Measurements from ENCODE around the gene SPDYE6.
A peak's percentile ranks its signal among the peaks of the same experiment; 100 is the strongest.
"Not testable (repeated sequence)": the region's sequence is repeated elsewhere in the genome, so short reads cannot be mapped to it uniquely, and the experiment has no call there.

SPDYE6 gene

GRCh38 chr7:102387064-102387463 is 30.8 kb upstream of the SPDYE6 start:
- H3K4me3 ChIP-seq (ENCODE audit: low read depth, low read length), result no peak overlapping the region
- no peak for DNase-seq (ENCODE audit: low read depth, low spot score)
- in situ Hi-C loops (cut with HindIII; ENCODE audit: low sequenced_read_pairs), result no loop called here
- no peak for TF ChIP-seq CTCF (IDR thresholded peaks at IDR 0.05; ENCODE audit: low read depth, low read length)

GRCh38 chr7:102381696-102382425 is 25.6 kb upstream of the SPDYE6 start:
- H3K4me3 ChIP-seq (ENCODE audit: low read depth, low read length); DNase-seq (ENCODE audit: low read depth, low spot score); in situ Hi-C loops (cut with HindIII; ENCODE audit: low sequenced_read_pairs): not testable (repeated sequence)

GRCh38 chr7:102380837-102381236 is 24.6 kb upstream of the SPDYE6 start:
- H3K4me3 ChIP-seq (ENCODE audit: low read depth, low read length); in situ Hi-C loops (cut with HindIII; ENCODE audit: low sequenced_read_pairs); DNase-seq (ENCODE audit: low read depth, low spot score): not testable (repeated sequence)

- no peak for DNase-seq (ENCODE audit: low read depth, low spot score)
- H3K4me3 ChIP-seq (ENCODE audit: low read depth, low read length), result no peak overlapping the region
- no peak for TF ChIP-seq CTCF (IDR thresholded peaks at IDR 0.05; ENCODE audit: low read depth, low read length)
- in situ Hi-C loops (cut with HindIII; ENCODE audit: low sequenced_read_pairs), result no loop called here
Observed at GRCh38 chr7:102376964-102377466, 20.8 kb upstream of the SPDYE6 start.

GRCh38 chr7:102372796-102373195 is 16.6 kb upstream of the SPDYE6 start:
- in situ Hi-C loops (cut with HindIII; ENCODE audit: low sequenced_read_pairs); DNase-seq (ENCODE audit: low read depth, low spot score); H3K4me3 ChIP-seq (ENCODE audit: low read depth, low read length): not testable (repeated sequence)

- H3K4me3 ChIP-seq (ENCODE audit: low read depth, low read length); DNase-seq (ENCODE audit: low read depth, low spot score); in situ Hi-C loops (cut with HindIII; ENCODE audit: low sequenced_read_pairs): not testable (repeated sequence)
Observed at GRCh38 chr7:102370038-102370437, 13.8 kb upstream of the SPDYE6 start.

GRCh38 chr7:102365390-102365789 is 9.1 kb upstream of the SPDYE6 start:
- in situ Hi-C loops (cut with HindIII; ENCODE audit: low sequenced_read_pairs); DNase-seq (ENCODE audit: low read depth, low spot score); H3K4me3 ChIP-seq (ENCODE audit: low read depth, low read length): not testable (repeated sequence)

- DNase-seq (ENCODE audit: low read depth, low spot score); in situ Hi-C loops (cut with HindIII; ENCODE audit: low sequenced_read_pairs): not testable (repeated sequence)
- H3K4me3 ChIP-seq (ENCODE audit: low read depth, low read length), result peak overlapping the region; percentile 58
Observed at GRCh38 chr7:102364394-102364886, 8.2 kb upstream of the SPDYE6 start.

GRCh38 chr7:102363549-102364393 is 7.5 kb upstream of the SPDYE6 start:
- peak; percentile 6 for TF ChIP-seq CTCF (IDR thresholded peaks at IDR 0.05; ENCODE audit: low read depth, low read length)
- in situ Hi-C loops (cut with HindIII; ENCODE audit: low sequenced_read_pairs), result not testable (repeated sequence)
- peak; percentile 98 for DNase-seq (ENCODE audit: low read depth, low spot score)
- H3K4me3 ChIP-seq (ENCODE audit: low read depth, low read length), result peak overlapping the region; percentile 58

GRCh38 chr7:102346983-102347382 is 9.3 kb downstream of the SPDYE6 start:
- H3K4me3 ChIP-seq (ENCODE audit: low read depth, low read length); in situ Hi-C loops (cut with HindIII; ENCODE audit: low sequenced_read_pairs); DNase-seq (ENCODE audit: low read depth, low spot score): not testable (repeated sequence)

- DNase-seq (ENCODE audit: low read depth, low spot score); in situ Hi-C loops (cut with HindIII; ENCODE audit: low sequenced_read_pairs); H3K4me3 ChIP-seq (ENCODE audit: low read depth, low read length): not testable (repeated sequence)
Observed at GRCh38 chr7:102340599-102341368, 15.5 kb downstream of the SPDYE6 start.

GRCh38 chr7:102337420-102337819 is 18.8 kb downstream of the SPDYE6 start:
- H3K4me3 ChIP-seq (ENCODE audit: low read depth, low read length); DNase-seq (ENCODE audit: low read depth, low spot score); in situ Hi-C loops (cut with HindIII; ENCODE audit: low sequenced_read_pairs): not testable (repeated sequence)

GRCh38 chr7:102337002-102337401 is 19.2 kb downstream of the SPDYE6 start:
- DNase-seq (ENCODE audit: low read depth, low spot score); in situ Hi-C loops (cut with HindIII; ENCODE audit: low sequenced_read_pairs); H3K4me3 ChIP-seq (ENCODE audit: low read depth, low read length): not testable (repeated sequence)
